Activated CD8-positive, alpha-beta memory T cell treated with anti-CD3 and anti-CD28 coated beads, Interleukin-2, amount 50 U/mL, for 24 hours (primary cell): ENCODE results near the gene CLIP3.
"Not testable (repeated sequence)": the region's sequence is repeated elsewhere in the genome, so short reads cannot be mapped to it uniquely, and the experiment has no call there.

Source experiments
- DNase-seq: peaks from one replicate; pipeline ENCODE4 v3.0.0-alpha.2; 2020; ENCODE audit errors: extremely low read depth

Gene CLIP3

GRCh38 chr19:35980997-35981396, 51.7 kb downstream of the CLIP3 start:
- not testable (repeated sequence) for DNase-seq

GRCh38 chr19:35978832-35979365, 53.8 kb downstream of the CLIP3 start:
- DNase-seq, result no peak

GRCh38 chr19:35978271-35978670, 54.4 kb downstream of the CLIP3 start:
- no peak for DNase-seq

GRCh38 chr19:35977446-35978222, 55.0 kb downstream of the CLIP3 start:
- DNase-seq, result no peak

GRCh38 chr19:35975608-35976214, 57.0 kb downstream of the CLIP3 start:
- no peak for DNase-seq

GRCh38 chr19:35973487-35973886, 59.2 kb downstream of the CLIP3 start:
- DNase-seq, result no peak

GRCh38 chr19:35966771-35967170, 65.9 kb downstream of the CLIP3 start:
- DNase-seq, result no peak
